HEK293T (cell line): ENCODE data around the gene MME.
"Not testable (repeated sequence)": the region's sequence is repeated elsewhere in the genome, so short reads cannot be mapped to it uniquely, and the experiment has no call there.

Source experiments
- BHLHE40 ChIP-seq: fragments of 450-650 bp; IDR thresholded peaks from 2 replicates; pipeline ENCODE4 v1.6.1; 2016; ENCODE audit warnings: mild to moderate bottlenecking, moderate library complexity, borderline replicate concordance
- ELF4 ChIP-seq: fragments of 450-650 bp; IDR thresholded peaks from 2 replicates; pipeline ENCODE4 v1.6.1; 2017; ENCODE audit warnings: antibody characterized with exemption
- FOXA1 ChIP-seq: fragments of 450-650 bp; IDR thresholded peaks from 2 replicates; pipeline ENCODE4 v1.6.1; 2016; ENCODE audit warnings: mild to moderate bottlenecking
- FOXM1 ChIP-seq: fragments of 450-650 bp; IDR thresholded peaks from 2 replicates; pipeline ENCODE4 v1.6.1; 2017; ENCODE audit warnings: mild to moderate bottlenecking, borderline replicate concordance
- HDGF ChIP-seq: fragments of 450-650 bp; IDR thresholded peaks from 2 replicates; pipeline ENCODE4 v1.6.1; 2017; ENCODE audit warnings: antibody characterized with exemption, borderline replicate concordance
- L3MBTL2 ChIP-seq: fragments of 450-650 bp; conservative IDR thresholded peaks from 2 replicates; pipeline ENCODE4 v1.6.1; 2016; ENCODE audit warnings: mild to moderate bottlenecking
- LEF1 ChIP-seq: fragments of 450-650 bp; IDR thresholded peaks from 2 replicates; pipeline ENCODE4 v1.6.1; 2017; ENCODE audit warnings: mild to moderate bottlenecking, borderline replicate concordance
- NFRKB ChIP-seq: fragments of 450-650 bp; IDR thresholded peaks from 2 replicates; pipeline ENCODE4 v1.6.1; 2016; ENCODE audit warnings: mild to moderate bottlenecking, moderate library complexity
- SP1 ChIP-seq: fragments of 450-650 bp; IDR thresholded peaks from 2 replicates; pipeline ENCODE4 v1.6.1; 2017
- TARDBP ChIP-seq: fragments of 450-650 bp; IDR thresholded peaks from 2 replicates; pipeline ENCODE4 v1.6.1; 2016

GRCh38 chr3:155124745-155125144 lies 44.6 kb downstream of the MME start:
- not testable (repeated sequence) for TF ChIP-seq FOXM1, BHLHE40, TARDBP, NFRKB, SP1, HDGF, L3MBTL2, ELF4, FOXA1, LEF1
